ENCODE results near the gene EXOC7. TPM values are rescaled to one million over a fixed set of nuclear protein-coding genes. Genes with fewer than 3 reads are reported as not detected.

The EXOC7 gene
- total and polyA plus RNA-seq, 8 donors: 31.8 to 280 (median 68.1) TPM

DNA sequence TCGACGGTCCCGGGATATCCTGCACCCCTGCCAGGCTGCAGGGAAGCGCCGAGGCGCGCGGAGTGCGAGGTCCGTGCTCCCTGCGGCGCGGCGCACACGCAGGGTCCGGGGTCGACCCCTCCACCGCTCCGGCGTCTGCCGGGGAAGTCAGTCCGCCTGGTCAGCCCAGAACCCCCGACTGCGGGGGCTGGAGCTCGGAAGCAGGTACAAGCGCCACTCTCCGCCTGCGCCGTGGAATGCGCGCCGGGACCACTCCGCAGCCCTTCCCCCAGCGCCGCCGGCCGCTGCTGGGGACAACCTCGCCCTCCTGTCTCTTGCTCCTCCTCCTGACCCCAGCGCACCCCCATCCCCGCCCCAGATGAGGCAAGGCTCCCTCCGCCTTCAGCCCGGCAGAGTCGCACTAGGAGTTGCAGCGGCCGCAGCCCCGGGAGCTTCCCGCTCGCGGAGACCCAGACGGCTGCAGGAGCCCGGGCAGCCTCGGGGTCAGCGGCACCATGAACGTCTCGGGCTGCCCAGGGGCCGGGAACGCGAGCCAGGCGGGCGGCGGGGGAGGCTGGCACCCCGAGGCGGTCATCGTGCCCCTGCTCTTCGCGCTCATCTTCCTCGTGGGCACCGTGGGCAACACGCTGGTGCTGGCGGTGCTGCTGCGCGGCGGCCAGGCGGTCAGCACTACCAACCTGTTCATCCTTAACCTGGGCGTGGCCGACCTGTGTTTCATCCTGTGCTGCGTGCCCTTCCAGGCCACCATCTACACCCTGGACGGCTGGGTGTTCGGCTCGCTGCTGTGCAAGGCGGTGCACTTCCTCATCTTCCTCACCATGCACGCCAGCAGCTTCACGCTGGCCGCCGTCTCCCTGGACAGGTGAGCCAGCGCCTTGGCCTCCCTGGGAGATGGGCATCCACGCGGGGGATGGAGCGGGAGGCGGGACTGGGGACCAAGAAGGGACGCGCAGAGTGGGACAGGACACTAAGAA lies 28.9 kb downstream of the EXOC7 start, which contains the start of gene GALR2:
GALR2 (plus strand) TSS at position 392 of the 974 bp plus-strand sequence; CDS start at position 495, 103 bp downstream.
- WGBS, 5 donors: 4 to 8% (median 4%) methylated on average over 33 to 92 of the region's 92 CpGs
- no peak for TF ChIP-seq EP300 (IDR thresholded peaks at IDR 0.05)
- TF ChIP-seq POLR2AphosphoS5 (IDR thresholded peaks at IDR 0.05): no peak
- TF ChIP-seq, protein P1, sequence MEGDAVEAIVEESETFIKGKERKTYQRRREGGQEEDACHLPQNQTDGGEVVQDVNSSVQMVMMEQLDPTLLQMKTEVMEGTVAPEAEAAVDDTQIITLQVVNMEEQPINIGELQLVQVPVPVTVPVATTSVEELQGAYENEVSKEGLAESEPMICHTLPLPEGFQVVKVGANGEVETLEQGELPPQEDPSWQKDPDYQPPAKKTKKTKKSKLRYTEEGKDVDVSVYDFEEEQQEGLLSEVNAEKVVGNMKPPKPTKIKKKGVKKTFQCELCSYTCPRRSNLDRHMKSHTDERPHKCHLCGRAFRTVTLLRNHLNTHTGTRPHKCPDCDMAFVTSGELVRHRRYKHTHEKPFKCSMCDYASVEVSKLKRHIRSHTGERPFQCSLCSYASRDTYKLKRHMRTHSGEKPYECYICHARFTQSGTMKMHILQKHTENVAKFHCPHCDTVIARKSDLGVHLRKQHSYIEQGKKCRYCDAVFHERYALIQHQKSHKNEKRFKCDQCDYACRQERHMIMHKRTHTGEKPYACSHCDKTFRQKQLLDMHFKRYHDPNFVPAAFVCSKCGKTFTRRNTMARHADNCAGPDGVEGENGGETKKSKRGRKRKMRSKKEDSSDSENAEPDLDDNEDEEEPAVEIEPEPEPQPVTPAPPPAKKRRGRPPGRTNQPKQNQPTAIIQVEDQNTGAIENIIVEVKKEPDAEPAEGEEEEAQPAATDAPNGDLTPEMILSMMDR (IDR thresholded peaks at IDR 0.05): no peak
- no peak for TF ChIP-seq POLR2A (IDR thresholded peaks at IDR 0.05)
- DNase-seq: no peak
- Histone ChIP-seq H3K4me3 (peak within 1 kb of the TSS in 3 of 4 donors; percentile 1 to 36 (median 12)), H3K27me3 (peaks cover 40 to 64% (median 62%) of the 10 kb centered on the region in 3 donors), H3K4me1 (peaks cover 47 to 75% (median 69%) of the 10 kb centered on the region in 4 donors), H3K9me3 (no peaks in the 10 kb centered on the region), H3K27ac (no peak within 1 kb of the TSS), H3K36me3 (peaks cover 0 to 8% (median 6%) of the 10 kb centered on the region in 4 donors)
- intact Hi-C loops (cut with DNase I; ENCODE audit: low total_unique reads): no loop called here

DNA sequence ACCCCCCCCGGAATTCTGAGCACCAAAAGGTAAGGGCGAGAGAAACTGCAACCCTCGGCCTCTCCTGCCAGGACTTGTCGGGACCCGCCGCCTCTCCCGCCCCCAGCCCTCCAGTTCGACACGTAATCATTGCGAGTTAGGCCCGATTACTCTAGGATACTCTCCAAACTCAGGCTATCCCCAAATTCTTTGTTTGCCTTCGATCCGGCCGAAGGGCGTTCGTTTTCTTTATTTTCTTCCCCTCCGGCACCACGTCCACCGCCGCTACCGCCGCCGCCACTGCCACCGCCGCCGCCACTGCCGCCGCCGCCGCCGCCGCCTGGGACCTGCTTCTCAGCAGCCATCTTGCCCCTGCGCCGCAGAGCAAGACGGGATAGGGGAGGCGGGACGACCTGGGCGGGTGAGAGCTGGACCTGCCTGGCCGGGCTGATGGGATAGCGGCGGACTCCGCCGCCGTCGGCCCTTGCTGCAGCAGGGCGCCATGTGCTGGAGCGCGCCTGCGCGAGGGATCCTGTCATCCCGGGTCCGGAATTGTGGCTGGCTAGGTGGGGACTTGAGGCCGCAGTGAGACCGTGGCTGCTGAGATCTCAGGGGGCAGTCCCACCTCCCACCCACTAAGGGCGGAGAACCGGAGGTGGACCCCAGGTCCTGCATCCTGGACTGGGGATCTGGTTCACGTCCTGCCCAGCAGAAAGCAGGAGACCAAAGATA lies 31.3 kb downstream of the EXOC7 start, which contains the start of gene SRP68:
SRP68 (minus strand) TSS at position 370 of the 711 bp plus-strand sequence; CDS start at position 344, 26 bp downstream.
- H3K9me3 ChIP-seq: no peaks in the 10 kb centered on the region
- 0% methylated on average over 37 to 57 of the region's 57 CpGs for WGBS, 5 donors
- H3K27ac ChIP-seq: peak within 1 kb of the TSS; percentile 67 to 86 (median 82)
- H3K4me3 ChIP-seq: peak within 1 kb of the TSS; percentile 71 to 95 (median 88)
- TF ChIP-seq, protein P1 (IDR thresholded peaks at IDR 0.05): no peak
- TF ChIP-seq EP300 (IDR thresholded peaks at IDR 0.05) (no peak), POLR2A (IDR thresholded peaks at IDR 0.05) (no peak), POLR2AphosphoS5 (IDR thresholded peaks at IDR 0.05) (peak; percentile 75 to 89 (median 78))
- peaks cover 38 to 41% (median 39%) of the 10 kb centered on the region in 3 donors for H3K27me3 ChIP-seq
- H3K36me3 ChIP-seq: peaks cover 9 to 31% (median 29%) of the 10 kb centered on the region in 4 donors
- peak; percentile 93 to 98 for DNase-seq
- intact Hi-C loops (cut with DNase I; ENCODE audit: low total_unique reads): no loop called here
- H3K4me1 ChIP-seq: peaks cover 46 to 76% (median 65%) of the 10 kb centered on the region in 4 donors

DNA sequence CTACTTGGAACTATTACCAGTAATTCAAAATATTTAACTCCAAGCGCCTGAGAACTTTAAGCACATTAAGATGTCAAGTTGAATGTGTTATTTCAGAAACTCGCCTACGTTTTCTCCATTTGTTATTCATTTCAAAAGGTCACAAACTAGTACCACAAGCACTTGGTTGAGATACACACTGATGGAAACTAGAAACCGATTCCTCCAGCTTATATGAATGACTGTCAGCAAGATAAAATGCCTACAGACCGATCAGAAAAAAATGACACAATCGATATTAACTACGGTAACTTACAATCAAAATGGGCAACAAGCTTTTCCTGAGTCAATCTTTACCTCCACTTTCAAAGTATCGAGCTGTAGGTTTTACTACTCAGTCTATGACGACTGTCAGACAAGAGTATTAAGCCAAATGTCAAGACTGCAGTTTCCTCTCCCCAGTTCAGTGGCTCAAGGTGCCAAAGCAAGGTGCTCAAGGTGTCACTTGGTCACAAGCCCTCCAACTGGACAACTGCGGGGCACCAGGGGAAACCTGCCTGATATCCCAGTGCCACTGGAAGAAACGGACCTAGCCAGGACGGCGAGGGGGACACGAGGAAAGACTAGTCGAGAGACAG lies 31.9 kb downstream of the EXOC7 start:
- peaks cover 40 to 69% (median 59%) of the 10 kb centered on the region in 4 donors for H3K4me1 ChIP-seq
- H3K4me3 ChIP-seq: peak overlapping the region; percentile 71 to 95 (median 88)
- peaks cover 31 to 34% (median 32%) of the 10 kb centered on the region in 3 donors for H3K27me3 ChIP-seq
- intact Hi-C loops (cut with DNase I; ENCODE audit: low total_unique reads): no loop called here
- H3K36me3 ChIP-seq: peaks cover 16 to 38% (median 36%) of the 10 kb centered on the region in 4 donors
- H3K9me3 ChIP-seq: no peaks in the 10 kb centered on the region
- peak overlapping the region; percentile 67 to 86 (median 82) for H3K27ac ChIP-seq
- WGBS, 5 donors: 4 to 10% (median 7%) methylated on average over 15 of the region's 15 CpGs
- TF ChIP-seq, protein P1 (IDR thresholded peaks at IDR 0.05): no peak
- no peak for DNase-seq
